H1 (cell line): ENCODE data around the gene NME9. TPM values are rescaled to one million over a fixed set of nuclear protein-coding genes. Genes with fewer than 3 reads are reported as not detected.

Experiments used
- CEBPB ChIP-seq: IDR thresholded peaks from 2 replicates; pipeline ENCODE4 v1.6.1; 2012; ENCODE audit warnings: low read depth, low read length
- EP300 ChIP-seq, 2 experiments: IDR thresholded peaks; 1 replicate in 1 of 2; 2 replicates in 1 of 2; pipeline ENCODE4 v1.6.1; 2011 to 2012; ENCODE audit warnings: low read depth in 2 of 2, low read length in 2 of 2, mild to moderate bottlenecking in 2 of 2, borderline replicate concordance in 1 of 2, inconsistent platforms in 1 of 2, moderate library complexity in 1 of 2
- POLR2AphosphoS5 ChIP-seq: IDR thresholded peaks from 2 replicates; pipeline ENCODE4 v1.6.1; 2011; ENCODE audit warnings: low read depth, low read length
- SP4 ChIP-seq: IDR thresholded peaks from 2 replicates; pipeline ENCODE4 v1.6.1; 2012; ENCODE audit warnings: low read length, inconsistent platforms
- polyA plus RNA-seq, 7 experiments: library from polyadenylated mRNA; depleted of rRNA in 3 of 7; stranded (reverse) in 5 of 7; unstranded in 2 of 7; fragments of >200 nt in 5 of 7; fragments of 200-250 nt in 2 of 7; gene quantifications; 1 replicate in 5 of 7; 2 replicates in 1 of 7; 4 replicates in 1 of 7; pipeline versions ENCODE4 v1.2.1 to v1.2.3, GENCODE V29; 2011 to 2013; ENCODE audit warnings: missing spikeins in 2 of 7, mixed read lengths in 2 of 7
- total RNA-seq: library from RNA; stranded (reverse); fragmentation: NEBNext Ultra II Directional; extraction: Animal tissue kit (Norgen Biotek cat#: 25700); gene quantifications from 2 replicates; pipeline ENCODE4 v1.2.1, GENCODE V29; 2021
- TF ChIP-seq, protein P1 (sequence below): IDR thresholded peaks from 2 replicates; pipeline ENCODE4 v1.6.1; 2012; ENCODE audit warnings: inconsistent platforms
- TF ChIP-seq, protein P2 (sequence below): IDR thresholded peaks from 2 replicates; pipeline ENCODE4 v1.6.1; 2011; ENCODE audit warnings: low read length, improper control_type of control experiment

NME9 gene
- total and polyA plus RNA-seq, 2 of the 8 experiments (the other 6 are each of a cell fraction or from before 2014, with no cell fraction given) = 0.11 TPM; not detected in 1

GRCh38 chr3:138254216-138254615 lies 75.4 kb downstream of the NME9 start (continued):
- TF ChIP-seq EP300 (IDR thresholded peaks at IDR 0.05; ENCODE audit: borderline replicate concordance in 1 of 2, low read depth in 2 of 2, low read length in 2 of 2) (no peak), SP4 (no peak), CEBPB (no peak), POLR2AphosphoS5 (no peak)
- TF ChIP-seq, protein P1, sequence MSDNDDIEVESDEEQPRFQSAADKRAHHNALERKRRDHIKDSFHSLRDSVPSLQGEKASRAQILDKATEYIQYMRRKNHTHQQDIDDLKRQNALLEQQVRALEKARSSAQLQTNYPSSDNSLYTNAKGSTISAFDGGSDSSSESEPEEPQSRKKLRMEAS = no peak
- TF ChIP-seq, protein P2, sequence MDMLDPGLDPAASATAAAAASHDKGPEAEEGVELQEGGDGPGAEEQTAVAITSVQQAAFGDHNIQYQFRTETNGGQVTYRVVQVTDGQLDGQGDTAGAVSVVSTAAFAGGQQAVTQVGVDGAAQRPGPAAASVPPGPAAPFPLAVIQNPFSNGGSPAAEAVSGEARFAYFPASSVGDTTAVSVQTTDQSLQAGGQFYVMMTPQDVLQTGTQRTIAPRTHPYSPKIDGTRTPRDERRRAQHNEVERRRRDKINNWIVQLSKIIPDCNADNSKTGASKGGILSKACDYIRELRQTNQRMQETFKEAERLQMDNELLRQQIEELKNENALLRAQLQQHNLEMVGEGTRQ = no peak
